ENCODE results near the gene TTLL1. TPM values are rescaled to one million over a fixed set of nuclear protein-coding genes. Genes with fewer than 3 reads are reported as not detected.

TTLL1 gene
- total and polyA plus RNA-seq, 2 of the 4 experiments (the other 2 are of a cell fraction), result 10.8 to 13.2 TPM

- TF ChIP-seq FOS (IDR thresholded peaks at IDR 0.05; ENCODE audit: low read depth, low read length) (no peak), MAFK (IDR thresholded peaks at IDR 0.05; ENCODE audit: low read depth, low read length) (peak; percentile 40)
- dilution Hi-C loops (cut with HindIII; ENCODE audit: low sequenced_read_pairs, unreplicated experiment), result no loop called here
Observed at GRCh38 chr22:43000441-43001175, 88.6 kb downstream of the TTLL1 start.

More at GRCh38 chr22:43000441-43001175, 88.6 kb downstream of the TTLL1 start:
- 100% methylated on average over 1 of the region's 8 CpGs; no CpG with 5 or more reads in 1 of the 2 experiments for WGBS, 2 experiments (ENCODE audit: extremely low coverage in 2 of 2, insufficient read length in 1 of 2)
- no peak for ATAC-seq (ENCODE audit: low read depth)
- peak; percentile 74 for DNase-seq
- Histone ChIP-seq H2BK120ac (ENCODE audit: low read depth, low read length) (peak overlapping the region; percentile 95), H2AK5ac (ENCODE audit: low read depth, low read length) (peak overlapping the region; percentile 96), H2BK5ac (ENCODE audit: low read depth, low read length, poor library complexity, severe bottlenecking) (peak overlapping the region; percentile 90), H3K56ac (ENCODE audit: extremely low read depth, insufficient read depth, low read length) (peak overlapping the region; percentile 55; the same call in 1 of the 2 replicates), H2AFZ (replicated peaks; ENCODE audit: low read length, poor library complexity) (no peak overlapping the region), H4K20me1 (ENCODE audit: insufficient read depth, low read length) (peaks cover 19% of the 10 kb centered on the region), H3K4me1 (ENCODE audit: control insufficient read depth, insufficient read depth, low read length) (peaks cover 54% of the 10 kb centered on the region), H3K4me3 (ENCODE audit: insufficient read depth, low read depth, low read length) (no peak overlapping the region), H2BK15ac (ENCODE audit: low read depth, low read length) (peak overlapping the region; percentile 84), H3K79me1 (ENCODE audit: low read depth in 1 of 2, low read length in 2 of 2) (peaks cover 26 to 84% of the 10 kb centered on the region in 2 experiments), H2AK9ac (replicated peaks; ENCODE audit: low read depth, low read length, poor library complexity) (peak overlapping the region; percentile 75), H3K23ac (ENCODE audit: low read depth, low read length) (peak overlapping the region; percentile 80; the same call in 1 of the 2 replicates), H3K9ac (ENCODE audit: low read depth, low read length) (no peak overlapping the region), H3K9me1 (ENCODE audit: insufficient read depth, low read length) (peaks cover 45% of the 10 kb centered on the region), H3K14ac (replicated peaks; ENCODE audit: low read depth, low read length) (peak overlapping the region; percentile 87), H4K5ac (ENCODE audit: low read depth, low read length) (peak overlapping the region; percentile 39; the same call in 1 of the 2 replicates), H3K27me3 (ENCODE audit: control insufficient read depth, insufficient read depth, low read length) (no peaks in the 10 kb centered on the region), H3K9me3 (ENCODE audit: control insufficient read depth, insufficient read depth, low read length) (no peaks in the 10 kb centered on the region), H3K4ac (ENCODE audit: low read depth, low read length) (peak overlapping the region; percentile 91), H3K27ac (ENCODE audit: insufficient read depth, low read length) (peak overlapping the region; percentile 81), H4K91ac (ENCODE audit: insufficient read depth, low read depth, low read length) (peak overlapping the region; percentile 90), H4K8ac (ENCODE audit: low read depth in 2 of 2, low read length in 2 of 2) (peak overlapping the region; percentile 43 to 93; a peak in 3 of 4 replicates), H2BK20ac (ENCODE audit: low read depth, low read length) (peak overlapping the region; percentile 91), H3K4me2 (ENCODE audit: low read depth, low read length) (peak overlapping the region; percentile 67), H3K36me3 (ENCODE audit: control insufficient read depth, insufficient read depth, low read length) (no peaks in the 10 kb centered on the region), H3K18ac (ENCODE audit: low read depth, low read length) (peak overlapping the region; percentile 70)
- POLR2A ChIA-PET (ENCODE audit: unreplicated experiment), result no interaction called here
- intact Hi-C loops (cut with micrococcal nuclease) (no loop called here), in situ Hi-C loops (cut with MboI; ENCODE audit: low sequenced_read_pairs) (no loop called here)
- CTCF ChIA-PET, result interaction anchor here (0.6 to 1.0 kb wide), 2 partner anchors 41 to 79 kb away, joined by 3 read pairs; no protein-coding TSS in a partner anchor
- no TSS peak for BruUV-seq (replicated peaks)
